ENCODE data around the gene TMEM100.
"Not testable (repeated sequence)": the region's sequence is repeated elsewhere in the genome, so short reads cannot be mapped to it uniquely, and the experiment has no call there.

The TMEM100 gene

DNA sequence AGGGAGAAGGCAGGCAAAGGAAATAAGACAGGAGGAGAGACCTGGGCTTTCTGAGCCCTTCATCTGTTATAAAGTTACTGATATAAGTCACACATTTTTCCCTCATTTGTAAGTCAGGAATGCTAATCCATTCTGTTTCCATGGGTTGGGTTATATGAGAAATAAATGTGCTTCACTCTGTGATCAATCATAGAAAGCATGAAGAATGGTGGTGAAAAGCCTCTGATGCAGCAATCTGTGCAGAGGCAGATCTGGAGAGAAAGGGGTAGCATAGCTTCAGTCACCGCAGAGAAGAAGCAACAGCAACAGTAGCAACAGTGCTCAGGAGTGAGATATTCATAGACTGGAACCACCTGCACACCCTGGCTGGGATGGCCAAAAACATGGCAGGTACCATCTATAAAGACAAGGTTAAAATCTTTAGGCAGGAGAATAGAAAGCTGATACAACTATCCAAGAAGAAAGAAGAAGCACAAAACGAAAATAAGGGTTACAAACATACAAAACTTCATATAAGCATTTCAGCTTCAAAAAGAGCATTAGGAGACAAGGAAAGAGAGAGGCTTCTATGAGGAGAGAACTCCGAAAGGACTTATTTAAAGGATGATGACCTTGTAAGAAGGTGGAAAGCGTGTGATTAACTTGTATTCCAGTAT is 41.9 kb downstream of the TMEM100 start:
- no peak for DNase-seq

GRCh38 chr17:55677446-55677845 is 45.2 kb downstream of the TMEM100 start:
- DNase-seq: no peak

DNA sequence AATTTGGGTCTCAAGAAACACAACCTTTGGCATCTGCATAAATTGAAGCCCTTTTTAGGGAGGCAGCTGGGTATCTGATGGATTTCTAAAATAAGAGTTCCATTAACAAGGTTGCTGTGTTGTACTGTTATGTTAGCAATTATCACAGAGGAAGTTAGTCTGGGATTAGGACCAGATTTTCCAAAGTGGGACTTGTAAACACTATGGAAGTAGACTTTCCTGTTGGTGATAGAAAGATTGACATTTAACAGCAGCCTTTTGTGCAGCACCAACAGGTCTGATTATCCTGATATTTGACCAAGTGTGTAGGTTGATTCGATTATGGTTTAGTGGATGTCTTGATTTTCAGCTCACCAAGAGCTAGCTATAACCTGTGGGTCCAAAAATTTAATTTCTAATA is 46.4 kb downstream of the TMEM100 start:
- no peak for DNase-seq

- peak; percentile 18 for DNase-seq
These were observed 48.7 kb downstream of the TMEM100 start for GRCh38 chr17:55673743-55674506.

DNA sequence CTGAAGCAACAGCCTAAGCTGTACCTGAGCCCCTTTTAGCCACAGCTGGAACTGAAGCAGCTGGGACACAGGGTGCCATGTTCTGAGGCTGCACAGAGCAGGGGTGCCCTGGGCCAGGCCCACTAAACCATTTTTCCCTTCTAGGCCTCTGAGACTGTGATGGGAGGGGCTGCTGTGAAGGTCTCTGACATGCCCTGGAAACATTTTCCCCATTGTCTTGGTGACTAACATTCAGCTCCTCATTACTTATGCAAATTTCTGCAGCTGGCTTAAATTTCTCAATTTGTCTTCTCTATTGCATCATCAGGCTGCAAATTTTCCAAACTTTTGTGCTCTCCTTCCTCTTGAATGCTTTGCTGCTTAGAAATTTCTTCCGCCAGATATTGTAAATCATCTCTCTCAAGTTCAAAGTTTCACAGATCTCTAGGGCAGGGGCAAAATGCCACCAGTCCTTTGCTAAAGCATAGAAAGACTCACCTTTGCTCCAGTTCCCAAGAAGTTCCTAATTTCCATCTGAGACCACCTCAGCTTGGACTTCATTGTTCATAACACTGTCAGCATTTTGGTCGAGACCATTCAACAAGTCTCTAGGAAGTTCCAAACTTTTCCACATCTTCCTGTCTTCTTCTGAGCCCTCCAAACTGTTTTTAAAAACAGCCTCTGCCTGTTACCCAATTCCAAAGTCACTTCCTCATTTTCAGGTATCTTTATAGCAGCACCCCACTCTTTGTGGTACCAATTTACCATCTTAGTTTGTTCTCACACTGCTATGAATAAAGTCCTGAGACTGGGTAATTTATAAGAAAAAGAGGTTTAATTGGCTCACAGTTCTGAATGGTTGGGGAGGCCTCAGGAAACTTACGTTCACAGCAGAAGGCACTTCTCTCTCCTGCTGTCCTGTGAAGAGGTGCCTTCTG is 49.8 kb downstream of the TMEM100 start:
- DNase-seq: peak; percentile 21

DNA sequence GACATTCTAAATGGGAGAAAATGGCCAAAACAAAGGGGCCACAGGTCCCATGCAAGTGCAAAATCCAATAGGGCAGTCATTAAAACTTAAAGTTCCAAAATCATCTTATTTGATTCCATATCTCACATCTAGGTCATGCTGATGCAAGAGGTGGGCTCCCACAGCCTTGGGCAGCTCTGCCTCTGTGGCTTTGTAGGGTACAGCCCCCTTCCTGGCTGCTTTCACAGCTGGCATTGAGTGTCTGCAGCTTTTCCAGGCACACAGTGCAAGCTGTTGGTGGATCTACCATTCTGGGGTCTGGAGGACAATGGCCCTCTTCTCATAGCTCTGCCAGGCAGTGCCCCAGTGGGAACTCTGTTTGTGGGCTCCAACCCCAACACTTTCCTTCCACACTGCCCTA is 50.7 kb downstream of the TMEM100 start:
- not testable (repeated sequence) for DNase-seq
